NCI-H2029 (cell line): ENCODE measurements around the gene MYO19.
A peak's percentile ranks its signal among the peaks of the same experiment; 100 is the strongest.

Source experiments
- DNase-seq: peaks from one replicate; lab custom pipeline; 2025; lab: John Stamatoyannopoulos, UW

MYO19 gene

GRCh38 chr17:36534840-36535668 lies at the start of gene MYO19, which contains the start of gene PIGW:
Gene MYO19, minus strand, starts transcription at chr17:36534868. Its CDS starts 2,330 bp downstream, at chr17:36532538.
Gene PIGW, plus strand, starts transcription at chr17:36534987. Its CDS starts 2,115 bp downstream, at chr17:36537102.
- peak; percentile 80 for DNase-seq

GRCh38 chr17:36583787-36584186 lies 49.1 kb upstream of the MYO19 start:
- DNase-seq = no peak

GRCh38 chr17:36578671-36579070 lies 44.0 kb upstream of the MYO19 start:
- no peak for DNase-seq

- DNase-seq = no peak
Observed at GRCh38 chr17:36576793-36577192, 42.1 kb upstream of the MYO19 start.

- DNase-seq = no peak
Observed at GRCh38 chr17:36575028-36575427, 40.4 kb upstream of the MYO19 start.

- DNase-seq = no peak
Observed at GRCh38 chr17:36566081-36566480, 31.4 kb upstream of the MYO19 start.

GRCh38 chr17:36553459-36553858 lies 18.8 kb upstream of the MYO19 start:
- no peak for DNase-seq

- no peak for DNase-seq
Observed at GRCh38 chr17:36550491-36551417, 16.1 kb upstream of the MYO19 start.

GRCh38 chr17:36547776-36548175 lies 13.1 kb upstream of the MYO19 start:
- DNase-seq = no peak

GRCh38 chr17:36546418-36547093 lies 11.9 kb upstream of the MYO19 start:
- DNase-seq = no peak

GRCh38 chr17:36545465-36546417 lies 11.1 kb upstream of the MYO19 start:
- DNase-seq = peak; percentile 93

GRCh38 chr17:36545077-36545464 lies 10.4 kb upstream of the MYO19 start:
- DNase-seq = no peak

GRCh38 chr17:36544307-36545076 lies 9.8 kb upstream of the MYO19 start, which contains the start of gene GGNBP2:
Gene GGNBP2, plus strand, starts transcription at chr17:36544919. Its CDS starts 806 bp downstream, at chr17:36545725.
- peak; percentile 83 for DNase-seq

- DNase-seq = no peak
Observed at GRCh38 chr17:36544044-36544306, 9.3 kb upstream of the MYO19 start.

- no peak for DNase-seq
Observed at GRCh38 chr17:36542755-36543154, 8.1 kb upstream of the MYO19 start.

- no peak for DNase-seq
Observed at GRCh38 chr17:36540696-36541095, 6.0 kb upstream of the MYO19 start.

GRCh38 chr17:36535669-36536081 lies 1.0 kb upstream of the MYO19 start:
- DNase-seq = no peak

GRCh38 chr17:36533935-36534839 lies 481 bp downstream of the MYO19 start:
- DNase-seq = peak; percentile 87

GRCh38 chr17:36532435-36532975 lies 2.2 kb downstream of the MYO19 start:
- DNase-seq = no peak
